Gastrocnemius medialis (tissue), 4 donors: ENCODE measurements around the gene TFG. TPM values are rescaled to one million over a fixed set of nuclear protein-coding genes. Genes with fewer than 3 reads are reported as not detected.

Experiments
- ATAC-seq, 2 donors: fragments of 150-250 bp; one replicate each; pipeline ENCODE4 v1.9.1; 2016
- DNase-seq, 2 donors: peaks; one replicate each; pipeline ENCODE4 v3.0.0-alpha.2; 2019
- H3K27ac ChIP-seq, 4 donors: fragments of 200-600 bp; sonication (generic); 1 replicate in 1 of 4; 2 replicates in 3 of 4; pipeline ENCODE4 v1.5.1; 2016 to 2018; ENCODE audit warnings: mild to moderate bottlenecking in 2 of 4, moderate library complexity in 1 of 4
- H3K27me3 ChIP-seq, 3 donors: fragments of 200-600 bp; sonication (generic) in 2 of 3; 1 replicate in 1 of 3; 2 replicates in 2 of 3; pipeline versions ENCODE4 v1.5.1 to v1.6.0; 2016 to 2019; ENCODE audit warnings: mild to moderate bottlenecking in 1 of 3, moderate library complexity in 1 of 3
- H3K36me3 ChIP-seq, 2 donors: fragments of 200-600 bp; sonication (generic) in 1 of 2; one replicate each; pipeline ENCODE4 v1.5.1; 2017 to 2018
- H3K4me1 ChIP-seq, 2 donors: fragments of 200-600 bp; sonication (generic) in 1 of 2; one replicate each; pipeline ENCODE4 v1.5.1; 2016 to 2017; ENCODE audit warnings: mild to moderate bottlenecking in 2 of 2
- H3K4me3 ChIP-seq, 4 donors: fragments of 200-600 bp; sonication (generic) in 3 of 4; 1 replicate in 1 of 4; 2 replicates in 3 of 4; pipeline ENCODE4 v1.5.1; 2016 to 2019; ENCODE audit warnings: mild to moderate bottlenecking in 2 of 4
- H3K9me3 ChIP-seq, 3 donors: fragments of 200-600 bp; sonication (generic) in 2 of 3; 1 replicate in 1 of 3; 2 replicates in 2 of 3; pipeline ENCODE4 v1.5.1; 2016 to 2019
- POLR2A ChIP-seq, 2 donors: fragments of 450-650 bp; IDR thresholded peaks; one replicate each; pipeline ENCODE4 v1.6.1; 2017; ENCODE audit warnings: antibody characterized with exemption in 2 of 2, mild to moderate bottlenecking in 2 of 2, moderate library complexity in 2 of 2
- in situ Hi-C, 4 donors: fragments of 200-750 bp; cut with MboI; loops; one replicate each; pipeline versions ENCODE4 v1.15.0 to v1.8.0; 2017; ENCODE audit warnings: low sequenced_read_pairs in 4 of 4
- intact Hi-C: fragments of 100-400 bp; cut with DNase I; formaldehyde crosslinking; loops from one replicate; pipeline ENCODE4 v1.15.1; 2023; ENCODE audit warnings: low total_unique reads
- total RNA-seq, 4 donors: library from RNA; depleted of rRNA; stranded (reverse); fragments of >200 nt; gene quantifications; one replicate each; pipeline versions ENCODE4 v1.1.0 to v1.2.3, GENCODE V29; 2016
- TF ChIP-seq, protein P1 (sequence below), 5 experiments: fragments of 450-650 bp in 3 of 5; fragments of 200-600 bp in 2 of 5; sonication (generic) in 2 of 5; IDR thresholded peaks in 4 of 5; conservative IDR thresholded peaks in 1 of 5; 1 replicate in 4 of 5; 2 replicates in 1 of 5; pipeline ENCODE4 v1.5.1; 2016 to 2019; ENCODE audit warnings: antibody characterized with exemption in 5 of 5, mild to moderate bottlenecking in 3 of 5, moderate library complexity in 3 of 5

The TFG gene
- total RNA-seq, 4 donors from 2014 or later, result 57.2 to 77.9 (median 67.3) TPM

DNA sequence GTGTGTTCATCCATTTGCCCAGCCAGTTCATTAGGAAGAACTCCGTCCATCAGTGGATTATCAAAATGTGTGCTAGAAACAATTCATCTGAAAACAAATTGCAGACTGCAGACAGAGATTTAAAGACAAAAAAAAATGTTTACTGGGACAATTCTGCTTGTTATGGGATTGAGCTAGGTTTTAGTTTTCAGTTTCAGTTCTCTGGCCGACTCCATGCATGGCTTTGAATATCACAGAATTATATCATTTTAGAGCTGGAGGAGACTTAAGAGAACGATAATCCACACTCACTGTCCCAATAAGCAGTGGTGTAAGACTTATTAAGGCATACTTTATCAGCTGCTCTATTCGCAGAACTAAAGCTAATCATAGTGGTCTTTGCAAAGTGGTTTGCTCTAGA lies 51.1 kb downstream of the TFG start:
- ATAC-seq (no peak), DNase-seq (no peak)
- Histone ChIP-seq H3K4me1 (peaks cover 9 to 13% of the 10 kb centered on the region in 2 donors), H3K27ac (no peak overlapping the region), H3K4me3 (no peak overlapping the region), H3K27me3 (no peaks in the 10 kb centered on the region), H3K9me3 (no peaks in the 10 kb centered on the region), H3K36me3 (no peaks in the 10 kb centered on the region)
- TF ChIP-seq, protein P1, sequence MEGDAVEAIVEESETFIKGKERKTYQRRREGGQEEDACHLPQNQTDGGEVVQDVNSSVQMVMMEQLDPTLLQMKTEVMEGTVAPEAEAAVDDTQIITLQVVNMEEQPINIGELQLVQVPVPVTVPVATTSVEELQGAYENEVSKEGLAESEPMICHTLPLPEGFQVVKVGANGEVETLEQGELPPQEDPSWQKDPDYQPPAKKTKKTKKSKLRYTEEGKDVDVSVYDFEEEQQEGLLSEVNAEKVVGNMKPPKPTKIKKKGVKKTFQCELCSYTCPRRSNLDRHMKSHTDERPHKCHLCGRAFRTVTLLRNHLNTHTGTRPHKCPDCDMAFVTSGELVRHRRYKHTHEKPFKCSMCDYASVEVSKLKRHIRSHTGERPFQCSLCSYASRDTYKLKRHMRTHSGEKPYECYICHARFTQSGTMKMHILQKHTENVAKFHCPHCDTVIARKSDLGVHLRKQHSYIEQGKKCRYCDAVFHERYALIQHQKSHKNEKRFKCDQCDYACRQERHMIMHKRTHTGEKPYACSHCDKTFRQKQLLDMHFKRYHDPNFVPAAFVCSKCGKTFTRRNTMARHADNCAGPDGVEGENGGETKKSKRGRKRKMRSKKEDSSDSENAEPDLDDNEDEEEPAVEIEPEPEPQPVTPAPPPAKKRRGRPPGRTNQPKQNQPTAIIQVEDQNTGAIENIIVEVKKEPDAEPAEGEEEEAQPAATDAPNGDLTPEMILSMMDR (IDR thresholded peaks at IDR 0.05 in 4 of 5, conservative IDR thresholded peaks at IDR 0.05 in 1 of 5), result no peak
- no peak for TF ChIP-seq POLR2A (IDR thresholded peaks at IDR 0.05)
- intact Hi-C loops (no loop called here), in situ Hi-C loops (no loop called here)

- in situ Hi-C loops, result no loop called here
- ATAC-seq (no peak), DNase-seq (no peak)
- peaks cover 5 to 6% of the 10 kb centered on the region in 2 donors for H3K4me1 ChIP-seq
- H3K27me3 ChIP-seq, result no peaks in the 10 kb centered on the region
- no peaks in the 10 kb centered on the region for H3K9me3 ChIP-seq
- intact Hi-C loops, result no loop called here
- no peak overlapping the region for H3K4me3 ChIP-seq
- H3K27ac ChIP-seq, result no peak overlapping the region
- H3K36me3 ChIP-seq, result no peaks in the 10 kb centered on the region
- TF ChIP-seq, protein P1 (IDR thresholded peaks at IDR 0.05 in 4 of 5, conservative IDR thresholded peaks at IDR 0.05 in 1 of 5), result peak in 1 of 5 experiments; percentile 20
- TF ChIP-seq POLR2A (IDR thresholded peaks at IDR 0.05), result no peak
These were observed 52.1 kb downstream of the TFG start for GRCh38 chr3:100761211-100761942.

GRCh38 chr3:100761951-100762350 lies 52.7 kb downstream of the TFG start:
- ATAC-seq, result no peak

GRCh38 chr3:100765437-100765975 lies 56.2 kb downstream of the TFG start:
- no peak overlapping the region for H3K27ac ChIP-seq
- no peak overlapping the region for H3K4me3 ChIP-seq
- intact Hi-C loops, result no loop called here
- ATAC-seq, result no peak
- H3K4me1 ChIP-seq, result no peaks in the 10 kb centered on the region
- in situ Hi-C loops, result no loop called here
- no peak for TF ChIP-seq POLR2A (IDR thresholded peaks at IDR 0.05)
- TF ChIP-seq, protein P1 (IDR thresholded peaks at IDR 0.05 in 4 of 5, conservative IDR thresholded peaks at IDR 0.05 in 1 of 5), result no peak
- no peaks in the 10 kb centered on the region for H3K27me3 ChIP-seq
- DNase-seq, result no peak
- H3K9me3 ChIP-seq, result no peaks in the 10 kb centered on the region
- no peaks in the 10 kb centered on the region for H3K36me3 ChIP-seq

More at GRCh38 chr3:100761951-100762350, 52.7 kb downstream of the TFG start:
- Histone ChIP-seq H3K4me1 (no peaks in the 10 kb centered on the region), H3K27ac (no peak overlapping the region), H3K9me3 (no peaks in the 10 kb centered on the region), H3K4me3 (no peak overlapping the region), H3K27me3 (no peaks in the 10 kb centered on the region), H3K36me3 (no peaks in the 10 kb centered on the region)
- TF ChIP-seq POLR2A (IDR thresholded peaks at IDR 0.05), result no peak
- TF ChIP-seq, protein P1 (IDR thresholded peaks at IDR 0.05 in 4 of 5, conservative IDR thresholded peaks at IDR 0.05 in 1 of 5), result no peak
- intact Hi-C loops, result no loop called here
- DNase-seq, result no peak
- in situ Hi-C loops, result no loop called here
